ENCODE measurements around the gene ZNF358. TPM values are rescaled to one million over a fixed set of nuclear protein-coding genes. Genes with fewer than 3 reads are reported as not detected.

The ZNF358 gene
- total RNA-seq, 1 donor from 2014 or later: 41.1 TPM

- H2AFZ ChIP-seq (ENCODE audit: low read depth, low read length): no peak overlapping the region
- no peaks in the 10 kb centered on the region for H3K9me3 ChIP-seq (ENCODE audit: insufficient read depth, low read depth, low read length)
- Mint-ChIP-seq H3K27me3 (ENCODE audit: low read depth, unreplicated experiment) (no peaks in the 10 kb centered on the region), H3K9me3 (ENCODE audit: unreplicated experiment) (peaks cover 2% of the 10 kb centered on the region), H3K36me3 (ENCODE audit: low read depth, unreplicated experiment) (peaks cover 15% of the 10 kb centered on the region), H3K27ac (ENCODE audit: unreplicated experiment) (no peak overlapping the region), H3K4me1 (ENCODE audit: low read depth, unreplicated experiment) (no peaks in the 10 kb centered on the region), H3K4me3 (ENCODE audit: unreplicated experiment) (no peak overlapping the region)
- no peak overlapping the region for H3K9ac ChIP-seq (ENCODE audit: low read length)
- no peak for TF ChIP-seq EZH2 (IDR thresholded peaks at IDR 0.05; ENCODE audit: insufficient read depth, low read length)
- TF ChIP-seq, protein P1, sequence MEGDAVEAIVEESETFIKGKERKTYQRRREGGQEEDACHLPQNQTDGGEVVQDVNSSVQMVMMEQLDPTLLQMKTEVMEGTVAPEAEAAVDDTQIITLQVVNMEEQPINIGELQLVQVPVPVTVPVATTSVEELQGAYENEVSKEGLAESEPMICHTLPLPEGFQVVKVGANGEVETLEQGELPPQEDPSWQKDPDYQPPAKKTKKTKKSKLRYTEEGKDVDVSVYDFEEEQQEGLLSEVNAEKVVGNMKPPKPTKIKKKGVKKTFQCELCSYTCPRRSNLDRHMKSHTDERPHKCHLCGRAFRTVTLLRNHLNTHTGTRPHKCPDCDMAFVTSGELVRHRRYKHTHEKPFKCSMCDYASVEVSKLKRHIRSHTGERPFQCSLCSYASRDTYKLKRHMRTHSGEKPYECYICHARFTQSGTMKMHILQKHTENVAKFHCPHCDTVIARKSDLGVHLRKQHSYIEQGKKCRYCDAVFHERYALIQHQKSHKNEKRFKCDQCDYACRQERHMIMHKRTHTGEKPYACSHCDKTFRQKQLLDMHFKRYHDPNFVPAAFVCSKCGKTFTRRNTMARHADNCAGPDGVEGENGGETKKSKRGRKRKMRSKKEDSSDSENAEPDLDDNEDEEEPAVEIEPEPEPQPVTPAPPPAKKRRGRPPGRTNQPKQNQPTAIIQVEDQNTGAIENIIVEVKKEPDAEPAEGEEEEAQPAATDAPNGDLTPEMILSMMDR (IDR thresholded peaks at IDR 0.05; ENCODE audit: insufficient read depth, low read depth, low read length): no peak
- no peak overlapping the region for H3K27ac ChIP-seq (ENCODE audit: low read depth, low read length)
- DNase-seq (ENCODE audit: low read depth): no peak
- H4K20me1 ChIP-seq (ENCODE audit: insufficient read depth, low read length): peaks cover 4% of the 10 kb centered on the region
- H3K79me2 ChIP-seq (ENCODE audit: insufficient read depth, low read length): peaks cover 9% of the 10 kb centered on the region
- peaks cover 6% of the 10 kb centered on the region for H3K4me1 ChIP-seq (ENCODE audit: insufficient read depth, low read length)
- H3K27me3 ChIP-seq (ENCODE audit: insufficient read depth, low read length): no peaks in the 10 kb centered on the region
- H3K36me3 ChIP-seq (ENCODE audit: insufficient read depth, low read length): peaks cover 3% of the 10 kb centered on the region
- FAIRE-seq: no peak
- no peak overlapping the region for H3K4me2 ChIP-seq (ENCODE audit: low read length)
- H3K4me3 ChIP-seq (ENCODE audit: insufficient read depth, low read depth, low read length): no peak overlapping the region
These were observed 24.0 kb downstream of the ZNF358 start for GRCh38 chr19:7539827-7540425.

- H2AFZ ChIP-seq (ENCODE audit: low read depth, low read length): no peak overlapping the region
- FAIRE-seq: no peak
- no peaks in the 10 kb centered on the region for H3K27me3 Mint-ChIP-seq (ENCODE audit: low read depth, unreplicated experiment)
- H3K4me3 Mint-ChIP-seq (ENCODE audit: unreplicated experiment): no peak overlapping the region
- peak; percentile 26 for DNase-seq (ENCODE audit: low read depth)
- no peak overlapping the region for H3K9ac ChIP-seq (ENCODE audit: low read length)
- H3K4me3 ChIP-seq (ENCODE audit: insufficient read depth, low read depth, low read length): no peak overlapping the region
- peaks cover 3% of the 10 kb centered on the region for H3K36me3 ChIP-seq (ENCODE audit: insufficient read depth, low read length)
- no peak overlapping the region for H3K27ac ChIP-seq (ENCODE audit: low read depth, low read length)
- peaks cover 2% of the 10 kb centered on the region for H3K9me3 Mint-ChIP-seq (ENCODE audit: unreplicated experiment)
- H3K36me3 Mint-ChIP-seq (ENCODE audit: low read depth, unreplicated experiment): peaks cover 15% of the 10 kb centered on the region
- H3K9me3 ChIP-seq (ENCODE audit: insufficient read depth, low read depth, low read length): no peaks in the 10 kb centered on the region
- H3K27me3 ChIP-seq (ENCODE audit: insufficient read depth, low read length): no peaks in the 10 kb centered on the region
- TF ChIP-seq EZH2 (IDR thresholded peaks at IDR 0.05; ENCODE audit: insufficient read depth, low read length): no peak
- TF ChIP-seq, protein P1 (IDR thresholded peaks at IDR 0.05; ENCODE audit: insufficient read depth, low read depth, low read length): no peak
- H3K4me1 ChIP-seq (ENCODE audit: insufficient read depth, low read length): peaks cover 6% of the 10 kb centered on the region
- H4K20me1 ChIP-seq (ENCODE audit: insufficient read depth, low read length): peaks cover 4% of the 10 kb centered on the region
- no peak overlapping the region for H3K27ac Mint-ChIP-seq (ENCODE audit: unreplicated experiment)
- H3K79me2 ChIP-seq (ENCODE audit: insufficient read depth, low read length): peaks cover 4% of the 10 kb centered on the region
- H3K4me1 Mint-ChIP-seq (ENCODE audit: low read depth, unreplicated experiment): no peaks in the 10 kb centered on the region
- H3K4me2 ChIP-seq (ENCODE audit: low read length): no peak overlapping the region
These were observed 25.0 kb downstream of the ZNF358 start for GRCh38 chr19:7540761-7541474.

- peaks cover 1% of the 10 kb centered on the region for H3K4me1 ChIP-seq (ENCODE audit: insufficient read depth, low read length)
- no peak overlapping the region for H3K4me3 ChIP-seq (ENCODE audit: insufficient read depth, low read depth, low read length)
- H3K27ac ChIP-seq (ENCODE audit: low read depth, low read length): no peak overlapping the region
- no peaks in the 10 kb centered on the region for H3K4me1 Mint-ChIP-seq (ENCODE audit: low read depth, unreplicated experiment)
- DNase-seq (ENCODE audit: low read depth) (no peak), FAIRE-seq (no peak)
- no peak for TF ChIP-seq EZH2 (IDR thresholded peaks at IDR 0.05; ENCODE audit: insufficient read depth, low read length)
- TF ChIP-seq, protein P1 (IDR thresholded peaks at IDR 0.05; ENCODE audit: insufficient read depth, low read depth, low read length): no peak
- no peaks in the 10 kb centered on the region for H3K27me3 ChIP-seq (ENCODE audit: insufficient read depth, low read length)
- no peak overlapping the region for H3K27ac Mint-ChIP-seq (ENCODE audit: unreplicated experiment)
- H3K36me3 Mint-ChIP-seq (ENCODE audit: low read depth, unreplicated experiment): peaks cover 15% of the 10 kb centered on the region
- peaks cover 4% of the 10 kb centered on the region for H4K20me1 ChIP-seq (ENCODE audit: insufficient read depth, low read length)
- peaks cover 3% of the 10 kb centered on the region for H3K36me3 ChIP-seq (ENCODE audit: insufficient read depth, low read length)
- no peak overlapping the region for H2AFZ ChIP-seq (ENCODE audit: low read depth, low read length)
- H3K27me3 Mint-ChIP-seq (ENCODE audit: low read depth, unreplicated experiment): no peaks in the 10 kb centered on the region
- H3K79me2 ChIP-seq (ENCODE audit: insufficient read depth, low read length): peaks cover 1% of the 10 kb centered on the region
- H3K9me3 Mint-ChIP-seq (ENCODE audit: unreplicated experiment): peaks cover 2% of the 10 kb centered on the region
- no peak overlapping the region for H3K4me3 Mint-ChIP-seq (ENCODE audit: unreplicated experiment)
- H3K9ac ChIP-seq (ENCODE audit: low read length): no peak overlapping the region
- H3K9me3 ChIP-seq (ENCODE audit: insufficient read depth, low read depth, low read length): no peaks in the 10 kb centered on the region
- H3K4me2 ChIP-seq (ENCODE audit: low read length): no peak overlapping the region
These were observed 25.5 kb downstream of the ZNF358 start for GRCh38 chr19:7541475-7541824.
